ENCODE measurements around the gene LBP. TPM values are rescaled to one million over a fixed set of nuclear protein-coding genes. Genes with fewer than 3 reads are reported as not detected.

Gene LBP
- total RNA-seq, 1 experiment from 2014 or later = 0.52 TPM

DNA sequence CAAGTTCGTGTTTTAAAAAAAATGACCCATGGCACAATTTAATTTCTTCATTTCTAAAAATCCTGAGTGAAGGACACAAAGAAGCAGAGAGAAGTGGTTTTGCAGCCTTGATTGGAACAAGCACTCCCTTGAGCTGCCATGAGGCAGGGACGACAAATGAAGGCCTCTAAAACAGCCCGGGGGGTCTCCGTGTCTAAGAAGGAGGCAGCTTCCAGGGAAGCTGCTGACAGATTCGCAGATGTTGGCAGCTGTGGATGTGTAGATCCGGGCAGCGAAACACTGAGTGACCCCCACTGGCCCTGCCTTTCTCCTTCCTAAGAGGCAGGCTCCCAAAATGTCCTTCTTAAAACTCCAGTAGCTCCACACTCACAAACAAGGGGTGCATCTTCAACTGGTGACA, 9.6 kb upstream of the LBP start:
- no peak overlapping the region for H4K5ac ChIP-seq (ENCODE audit: insufficient read length, low read depth, low read length)
- H4K8ac ChIP-seq (replicated peaks; ENCODE audit: insufficient read length, low read depth, low read length) = no peak overlapping the region
- H3K27me3 ChIP-seq (ENCODE audit: insufficient read depth, low read length) = no peaks in the 10 kb centered on the region; the same call in 1 of the 2 replicates
- no peak for DNase-seq
- peaks cover 8% of the 10 kb centered on the region for H3K27me3 Mint-ChIP-seq (ENCODE audit: low read depth)
- no peak for TF ChIP-seq CTCF (conservative IDR thresholded peaks at IDR 0.05)
- H3T11ph ChIP-seq (ENCODE audit: low read length) = no peak overlapping the region
- H3K14ac ChIP-seq (ENCODE audit: insufficient read depth, low read length) = no peak overlapping the region
- H3K4me1 ChIP-seq (ENCODE audit: insufficient read depth, low read length) = peaks cover 6% of the 10 kb centered on the region; the same call in 1 of the 2 replicates
- no peak overlapping the region for H3K56ac ChIP-seq (ENCODE audit: insufficient read length, low read depth, low read length)
- no peak overlapping the region for H2AK5ac ChIP-seq (ENCODE audit: insufficient read length, low read length)
- no peak overlapping the region for H3K4me2 ChIP-seq (ENCODE audit: insufficient read depth, insufficient read length, low read length)
- H3K4me3 Mint-ChIP-seq = no peak overlapping the region
- H2BK12ac ChIP-seq (ENCODE audit: insufficient read length, low read depth, low read length) = no peak overlapping the region
- H3K36me3 Mint-ChIP-seq (ENCODE audit: insufficient read depth in 1 of 3, low read depth in 3 of 3) = peaks cover 2 to 6% (median 5%) of the 10 kb centered on the region in 3 experiments; a peak in 5 of 7 replicates
- no peak overlapping the region for H2BK15ac ChIP-seq (ENCODE audit: low read depth, low read length)
- peaks cover 27 to 35% of the 10 kb centered on the region in 2 experiments for H3K4me1 Mint-ChIP-seq
- no peak overlapping the region for H2BK20ac ChIP-seq (ENCODE audit: low read depth, low read length, poor library complexity, severe bottlenecking)
- H2BK120ac ChIP-seq (ENCODE audit: low read depth, low read length, poor library complexity, severe bottlenecking) = no peak overlapping the region
- H3K9me3 ChIP-seq (ENCODE audit: control insufficient read depth, low read depth, low read length) = no peaks in the 10 kb centered on the region
- no CpG with 5 or more reads among the region's 7 CpGs for WGBS (ENCODE audit: extremely low coverage, insufficient read length, low lambda C conversion rate)
- H3K79me2 ChIP-seq (ENCODE audit: insufficient read depth, low read length) = no peaks in the 10 kb centered on the region
- H2AFZ ChIP-seq (ENCODE audit: low read length) = no peak overlapping the region
- peaks cover 5 to 6% of the 10 kb centered on the region in 2 experiments for H3K9me3 Mint-ChIP-seq
- no peak overlapping the region for H3K9ac ChIP-seq (ENCODE audit: extremely low read depth, insufficient read length, low read length)
- no peaks in the 10 kb centered on the region for H4K20me1 ChIP-seq (ENCODE audit: control insufficient read depth, insufficient read depth, insufficient read length)
- no peak overlapping the region for H3K27ac Mint-ChIP-seq
- H3K18ac ChIP-seq (ENCODE audit: insufficient read length, low read depth, low read length) = no peak overlapping the region
- no peak overlapping the region for H3K23ac ChIP-seq (ENCODE audit: insufficient read length, low read depth, low read length)
- H3K27ac ChIP-seq (ENCODE audit: insufficient read length, low read depth, low read length) = no peak overlapping the region
- H2BK5ac ChIP-seq (ENCODE audit: insufficient read length, low read length) = no peak overlapping the region
- H4K91ac ChIP-seq (ENCODE audit: insufficient read length, low read depth, low read length) = no peak overlapping the region
- H3K23me2 ChIP-seq (ENCODE audit: insufficient read length, low read depth, low read length, poor library complexity, severe bottlenecking) = no peaks in the 10 kb centered on the region
- H3K4ac ChIP-seq (ENCODE audit: low read depth, low read length) = no peak overlapping the region
- no peaks in the 10 kb centered on the region for H3K79me1 ChIP-seq (ENCODE audit: insufficient read depth, low read depth, low read length, poor library complexity, severe bottlenecking)

All from H9 (cell line).